ENCODE results near the gene ALDH2. TPM values are rescaled to one million over a fixed set of nuclear protein-coding genes. Genes with fewer than 3 reads are reported as not detected.

ALDH2 gene
- total RNA-seq, 1 donor from 2014 or later, result 55.2 TPM

GRCh38 chr12:111780166-111780565 lies 13.4 kb downstream of the ALDH2 start:
- Mint-ChIP-seq H3K4me1 (ENCODE audit: low read depth, unreplicated experiment) (no peaks in the 10 kb centered on the region), H3K27ac (ENCODE audit: unreplicated experiment) (no peak overlapping the region), H3K9me3 (ENCODE audit: unreplicated experiment) (peaks cover 9% of the 10 kb centered on the region), H3K4me3 (ENCODE audit: unreplicated experiment) (no peak overlapping the region), H3K27me3 (ENCODE audit: unreplicated experiment) (peaks cover 7% of the 10 kb centered on the region), H3K36me3 (ENCODE audit: unreplicated experiment) (peaks cover 15% of the 10 kb centered on the region)
- TF ChIP-seq, protein P1, sequence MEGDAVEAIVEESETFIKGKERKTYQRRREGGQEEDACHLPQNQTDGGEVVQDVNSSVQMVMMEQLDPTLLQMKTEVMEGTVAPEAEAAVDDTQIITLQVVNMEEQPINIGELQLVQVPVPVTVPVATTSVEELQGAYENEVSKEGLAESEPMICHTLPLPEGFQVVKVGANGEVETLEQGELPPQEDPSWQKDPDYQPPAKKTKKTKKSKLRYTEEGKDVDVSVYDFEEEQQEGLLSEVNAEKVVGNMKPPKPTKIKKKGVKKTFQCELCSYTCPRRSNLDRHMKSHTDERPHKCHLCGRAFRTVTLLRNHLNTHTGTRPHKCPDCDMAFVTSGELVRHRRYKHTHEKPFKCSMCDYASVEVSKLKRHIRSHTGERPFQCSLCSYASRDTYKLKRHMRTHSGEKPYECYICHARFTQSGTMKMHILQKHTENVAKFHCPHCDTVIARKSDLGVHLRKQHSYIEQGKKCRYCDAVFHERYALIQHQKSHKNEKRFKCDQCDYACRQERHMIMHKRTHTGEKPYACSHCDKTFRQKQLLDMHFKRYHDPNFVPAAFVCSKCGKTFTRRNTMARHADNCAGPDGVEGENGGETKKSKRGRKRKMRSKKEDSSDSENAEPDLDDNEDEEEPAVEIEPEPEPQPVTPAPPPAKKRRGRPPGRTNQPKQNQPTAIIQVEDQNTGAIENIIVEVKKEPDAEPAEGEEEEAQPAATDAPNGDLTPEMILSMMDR (IDR thresholded peaks at IDR 0.05; ENCODE audit: partially characterized antibody, unreplicated experiment), result no peak
- DNase-seq, result no peak

DNA sequence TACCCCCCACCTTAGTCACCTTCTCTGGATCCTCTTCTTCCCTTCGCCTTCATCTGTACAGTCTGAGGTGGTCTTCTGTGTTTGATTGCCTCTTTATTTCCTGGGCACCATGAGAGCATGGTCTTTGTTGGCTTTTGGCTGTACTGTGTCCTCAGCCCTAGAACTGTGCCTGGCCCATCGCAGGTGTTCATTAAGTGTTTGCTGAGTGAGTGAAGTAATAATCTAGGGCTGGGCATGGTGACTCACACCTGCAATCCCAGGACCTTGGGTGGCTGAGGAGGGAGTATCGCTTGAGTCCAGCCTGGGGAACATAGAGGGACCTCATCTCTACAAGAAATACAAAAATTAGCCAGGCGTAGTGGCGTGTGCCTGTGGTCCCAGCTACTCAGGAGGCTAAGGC lies 13.9 kb downstream of the ALDH2 start:
- H3K9me3 Mint-ChIP-seq (ENCODE audit: unreplicated experiment), result peaks cover 9% of the 10 kb centered on the region
- H3K27me3 Mint-ChIP-seq (ENCODE audit: unreplicated experiment), result peaks cover 7% of the 10 kb centered on the region
- H3K4me3 Mint-ChIP-seq (ENCODE audit: unreplicated experiment), result no peak overlapping the region
- TF ChIP-seq, protein P1 (IDR thresholded peaks at IDR 0.05; ENCODE audit: partially characterized antibody, unreplicated experiment), result no peak
- H3K4me1 Mint-ChIP-seq (ENCODE audit: low read depth, unreplicated experiment), result no peaks in the 10 kb centered on the region
- H3K36me3 Mint-ChIP-seq (ENCODE audit: unreplicated experiment), result peaks cover 15% of the 10 kb centered on the region
- DNase-seq, result no peak
- no peak overlapping the region for H3K27ac Mint-ChIP-seq (ENCODE audit: unreplicated experiment)

DNA sequence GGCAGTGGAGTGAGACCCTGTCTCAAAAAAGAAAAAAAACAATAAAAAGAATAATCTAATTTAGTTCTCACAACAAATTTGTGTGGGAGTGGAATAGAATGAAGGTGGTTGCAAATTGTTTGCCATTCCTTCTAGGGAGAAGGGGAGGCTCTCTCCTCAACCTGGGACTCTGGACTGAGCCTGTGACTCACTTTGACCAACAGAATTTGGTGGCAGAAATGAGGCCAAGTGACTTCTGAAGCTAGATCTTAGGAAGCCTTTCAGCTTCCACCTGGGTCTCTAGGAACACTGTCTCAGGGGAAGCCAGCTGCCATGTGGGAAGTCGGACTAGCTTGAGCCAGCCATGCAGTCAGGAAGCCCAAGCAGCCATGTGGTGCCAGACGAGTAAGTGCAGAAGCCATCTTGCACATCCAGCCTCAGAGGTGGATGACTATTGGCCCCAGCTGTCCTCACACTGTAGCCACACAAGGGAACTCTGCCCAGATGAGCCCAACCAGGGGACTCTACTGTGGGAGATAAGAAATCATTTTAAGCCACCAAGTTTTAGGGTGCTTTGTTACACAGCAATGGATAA lies 14.4 kb downstream of the ALDH2 start:
- H3K36me3 Mint-ChIP-seq (ENCODE audit: unreplicated experiment), result peaks cover 15% of the 10 kb centered on the region
- H3K27ac Mint-ChIP-seq (ENCODE audit: unreplicated experiment), result no peak overlapping the region
- TF ChIP-seq, protein P1 (IDR thresholded peaks at IDR 0.05; ENCODE audit: partially characterized antibody, unreplicated experiment), result no peak
- peaks cover 5% of the 10 kb centered on the region for H3K27me3 Mint-ChIP-seq (ENCODE audit: unreplicated experiment)
- peaks cover 9% of the 10 kb centered on the region for H3K9me3 Mint-ChIP-seq (ENCODE audit: unreplicated experiment)
- no peaks in the 10 kb centered on the region for H3K4me1 Mint-ChIP-seq (ENCODE audit: low read depth, unreplicated experiment)
- H3K4me3 Mint-ChIP-seq (ENCODE audit: unreplicated experiment), result no peak overlapping the region
- DNase-seq, result no peak

DNA sequence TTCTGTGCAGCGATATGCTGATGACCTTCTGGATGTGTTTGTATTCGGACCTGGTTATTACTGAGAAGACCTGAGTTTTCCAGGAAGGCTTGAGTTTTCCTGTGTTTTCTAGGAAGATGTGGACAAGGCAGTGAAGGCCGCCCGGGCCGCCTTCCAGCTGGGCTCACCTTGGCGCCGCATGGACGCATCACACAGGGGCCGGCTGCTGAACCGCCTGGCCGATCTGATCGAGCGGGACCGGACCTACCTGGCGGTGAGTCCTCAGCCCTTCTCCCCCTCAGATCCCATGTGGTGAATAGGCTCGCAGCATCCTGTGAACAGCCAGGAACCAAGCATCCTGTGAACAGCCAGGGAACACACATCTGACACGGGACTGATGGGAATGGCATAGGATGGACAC lies 16.3 kb downstream of the ALDH2 start:
- Mint-ChIP-seq H3K27ac (ENCODE audit: unreplicated experiment) (no peak overlapping the region), H3K36me3 (ENCODE audit: unreplicated experiment) (peaks cover 15% of the 10 kb centered on the region), H3K27me3 (ENCODE audit: unreplicated experiment) (peaks cover 7% of the 10 kb centered on the region), H3K4me3 (ENCODE audit: unreplicated experiment) (no peak overlapping the region), H3K9me3 (ENCODE audit: unreplicated experiment) (peaks cover 10% of the 10 kb centered on the region), H3K4me1 (ENCODE audit: low read depth, unreplicated experiment) (no peaks in the 10 kb centered on the region)
- no peak for DNase-seq
- TF ChIP-seq, protein P1 (IDR thresholded peaks at IDR 0.05; ENCODE audit: partially characterized antibody, unreplicated experiment), result no peak

DNA sequence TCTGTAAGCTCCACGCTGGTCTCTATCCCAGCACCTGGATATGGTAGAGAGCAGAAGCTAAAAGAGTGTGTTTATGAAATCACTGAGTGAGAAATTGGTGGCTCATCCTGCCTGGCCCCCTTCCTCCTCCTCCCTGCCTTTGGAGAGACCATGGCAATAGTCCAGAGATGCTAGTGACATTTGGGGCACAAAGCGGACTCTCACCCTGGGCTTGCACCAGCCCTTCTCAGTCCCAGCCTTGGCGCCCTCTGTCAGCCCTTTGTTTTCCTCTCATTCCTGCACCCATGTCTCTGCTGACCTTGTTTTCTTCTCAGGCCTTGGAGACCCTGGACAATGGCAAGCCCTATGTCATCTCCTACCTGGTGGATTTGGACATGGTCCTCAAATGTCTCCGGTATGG lies 18.2 kb downstream of the ALDH2 start:
- Mint-ChIP-seq H3K4me1 (ENCODE audit: low read depth, unreplicated experiment) (no peaks in the 10 kb centered on the region), H3K27me3 (ENCODE audit: unreplicated experiment) (peaks cover 7% of the 10 kb centered on the region), H3K36me3 (ENCODE audit: unreplicated experiment) (peaks cover 15% of the 10 kb centered on the region), H3K9me3 (ENCODE audit: unreplicated experiment) (peaks cover 10% of the 10 kb centered on the region), H3K4me3 (ENCODE audit: unreplicated experiment) (no peak overlapping the region), H3K27ac (ENCODE audit: unreplicated experiment) (no peak overlapping the region)
- DNase-seq, result no peak
- TF ChIP-seq, protein P1 (IDR thresholded peaks at IDR 0.05; ENCODE audit: partially characterized antibody, unreplicated experiment), result no peak

Data from glutamatergic neuron (in vitro differentiated cells).